B cell (primary cell): ENCODE data around the gene LRRC47. TPM values are rescaled to one million over a fixed set of nuclear protein-coding genes. Genes with fewer than 3 reads are reported as not detected.

ENCODE experiments used
- ATAC-seq: fragments of 200-7000 bp; cut with Tn5 transposase; one replicate; pipeline ENCODE4 v1.10.0; 2021; ENCODE audit warnings: low read depth, mild to moderate bottlenecking, moderate number of reproducible peaks, moderate library complexity
- CTCF ChIA-PET: fragments of 350-600 bp; sonication (Branson Sonifier 250); formaldehyde crosslinking; loops from one replicate; lab custom pipeline; 2021; ENCODE audit warnings: antibody characterized with exemption, inconsistent platforms; lab: Charles Lee
- POLR2A ChIA-PET: fragments of 350-600 bp; sonication (Branson Sonifier 250); formaldehyde crosslinking; loops from one replicate; lab custom pipeline; 2021; ENCODE audit warnings: antibody characterized with exemption; lab: Charles Lee
- DNase-seq: peaks from one replicate; pipeline ENCODE4 v3.0.0; 2013
- H2AFZ ChIP-seq: 2 replicates; pipeline ENCODE4 v1.6.1; 2012; ENCODE audit warnings: mild to moderate bottlenecking, low read depth, low read length; ENCODE audit not compliant: insufficient read depth, poor library complexity, severe bottlenecking
- H3K27ac ChIP-seq, 2 donors: 1 replicate in 1 of 2; 2 replicates in 1 of 2; pipeline ENCODE4 v1.5.1; 2012 to 2013; ENCODE audit warnings: low read length in 2 of 2, mild to moderate bottlenecking in 2 of 2, moderate library complexity in 1 of 2
- H3K27me3 ChIP-seq, 4 experiments: fragments of 200-600 bp in 1 of 4; sonication (generic) in 1 of 4; replicated peaks in 1 of 4; 1 replicate in 2 of 4; 2 replicates in 2 of 4; pipeline versions ENCODE4 v1.6.1 to v1.7.0; 2013 to 2016; ENCODE audit warnings: low read length in 3 of 4, mild to moderate bottlenecking in 2 of 4, mixed read lengths in 1 of 4, moderate library complexity in 1 of 4; ENCODE audit not compliant: insufficient read depth in 4 of 4, control insufficient read depth in 3 of 4; ENCODE audit errors: control extremely low read depth in 1 of 4
- H3K36me3 ChIP-seq, 2 experiments: replicated peaks in 1 of 2; 1 replicate in 1 of 2; 2 replicates in 1 of 2; pipeline versions ENCODE4 v1.6.1 to v1.7.1; 2013; ENCODE audit warnings: low read length in 1 of 2; ENCODE audit not compliant: insufficient read depth in 2 of 2, control insufficient read depth in 1 of 2; ENCODE audit errors: control extremely low read depth in 1 of 2, extremely low read depth in 1 of 2
- H3K4me1 ChIP-seq, 2 donors: fragments of 200-600 bp in 1 of 2; sonication (generic) in 1 of 2; 1 replicate in 1 of 2; 2 replicates in 1 of 2; pipeline versions ENCODE4 v1.5.1 to v1.6.1; 2013 to 2017; ENCODE audit warnings: low read length in 2 of 2; ENCODE audit not compliant: control insufficient read depth in 2 of 2, insufficient read depth in 2 of 2
- H3K4me2 ChIP-seq: replicated peaks from 2 replicates; pipeline ENCODE3; 2012; ENCODE audit warnings: mild to moderate bottlenecking, low read depth, low read length; ENCODE audit not compliant: poor library complexity, severe bottlenecking
- H3K4me3 ChIP-seq, 5 experiments: fragments of 200-600 bp in 1 of 5; sonication (generic) in 1 of 5; 1 replicate in 3 of 5; 2 replicates in 2 of 5; pipeline versions ENCODE4 v1.5.1 to v1.7.0; 2011 to 2016; ENCODE audit warnings: low read length in 4 of 5, mild to moderate bottlenecking in 4 of 5, low read depth in 2 of 5, control low read depth in 1 of 5, moderate library complexity in 1 of 5; ENCODE audit not compliant: insufficient read depth in 1 of 5; ENCODE audit errors: control extremely low read depth in 1 of 5, extremely low read depth in 1 of 5
- H3K79me2 ChIP-seq: fragments of 200-600 bp; sonication (generic); one replicate; pipeline ENCODE4 v1.6.0; 2016; ENCODE audit warnings: low read length; ENCODE audit not compliant: control insufficient read depth, insufficient read depth
- H3K9ac ChIP-seq: fragments of 200-600 bp; sonication (generic); 2 replicates; pipeline ENCODE4 v1.6.1; 2017; ENCODE audit warnings: mild to moderate bottlenecking, low read length, moderate library complexity
- H3K9me3 ChIP-seq, 3 donors: one replicate each; pipeline versions ENCODE4 v1.6.1 to v1.7.1; 2013; ENCODE audit warnings: low read length in 2 of 3; ENCODE audit not compliant: control insufficient read depth in 2 of 3, insufficient read depth in 1 of 3; ENCODE audit errors: control extremely low read depth in 1 of 3
- H4K20me1 ChIP-seq: 2 replicates; pipeline ENCODE4 v1.6.0; 2012; ENCODE audit warnings: mild to moderate bottlenecking, low read length; ENCODE audit not compliant: insufficient read depth, control insufficient read depth, poor library complexity, severe bottlenecking
- H3K27ac Mint-ChIP-seq: one replicate; pipeline ENCODE4 v1.8.0; 2021; ENCODE audit warnings: mixed read lengths
- H3K27me3 Mint-ChIP-seq: one replicate; pipeline ENCODE4 v1.8.0; 2021; ENCODE audit warnings: mixed read lengths
- H3K4me1 Mint-ChIP-seq: one replicate; pipeline ENCODE4 v1.8.0; 2021; ENCODE audit warnings: mixed read lengths
- H3K4me3 Mint-ChIP-seq: one replicate; pipeline ENCODE4 v1.8.0; 2021; ENCODE audit warnings: mixed read lengths
- H3K9me3 Mint-ChIP-seq: one replicate; pipeline ENCODE4 v1.8.0; 2022; ENCODE audit warnings: mixed read lengths; ENCODE audit not compliant: insufficient read depth
- CTCF ChIP-seq: fragments of 200-600 bp; IDR thresholded peaks from one replicate; pipeline ENCODE4 v1.8.0; 2022; ENCODE audit warnings: antibody characterized with exemption, mild to moderate bottlenecking
- EZH2 ChIP-seq: IDR thresholded peaks from 2 replicates; pipeline ENCODE4 v1.6.1; 2012; ENCODE audit warnings: borderline replicate concordance, low read depth, mild to moderate bottlenecking, moderate library complexity, low read length; ENCODE audit not compliant: insufficient read depth, poor library complexity, severe bottlenecking
- WGBS: methylation state at CpG from one replicate; pipeline ENCODE4 v1.1.5; 2013; ENCODE audit warnings: missing lambda C conversion rate; ENCODE audit not compliant: insufficient coverage; 5-methylcytosine and 5-hydroxymethylcytosine counted together
- intact Hi-C: fragments of 100-400 bp; cut with micrococcal nuclease; formaldehyde crosslinking; loops from one replicate; pipeline ENCODE4 v1.10.0; 2022
- polyA plus RNA-seq: library from polyadenylated mRNA; depleted of rRNA; stranded (reverse); fragments of >200 nt; gene quantifications from 2 replicates; pipeline ENCODE4 v1.2.3, GENCODE V29; 2012
- total RNA-seq, 2 donors: library from RNA; stranded (reverse); fragments of 120-200 nt in 1 of 2; gene quantifications; 1 replicate in 1 of 2; 2 replicates in 1 of 2; pipeline versions ENCODE4 v1.2.3 to v1.2.4, GENCODE V29; 2013 to 2022

LRRC47 gene
- total and polyA plus RNA-seq, 2 donors (not counting 1 experiment from before 2014, with no cell fraction given): 16.7 to 48.2 TPM

GRCh38 chr1:3743421-3743820, 52.9 kb downstream of the LRRC47 start:
- 84% methylated on average over 3 of the region's 4 CpGs for WGBS

More at GRCh38 chr1:3743421-3743820, 52.9 kb downstream of the LRRC47 start:
- Mint-ChIP-seq H3K27me3 (no peaks in the 10 kb centered on the region), H3K9me3 (no peaks in the 10 kb centered on the region), H3K27ac (peak overlapping the region; percentile 34), H3K4me3 (no peak overlapping the region), H3K4me1 (peaks cover 27% of the 10 kb centered on the region)
- Histone ChIP-seq H3K4me1 (peaks cover 9 to 18% of the 10 kb centered on the region in 2 donors), H3K9ac (no peak overlapping the region), H3K4me3 (no peak overlapping the region), H3K4me2 (no peak overlapping the region), H4K20me1 (no peaks in the 10 kb centered on the region), H3K36me3 (peaks cover 1 to 21% of the 10 kb centered on the region in 2 experiments), H3K9me3 (no peaks in the 10 kb centered on the region), H3K27ac (no peak overlapping the region), H3K79me2 (no peaks in the 10 kb centered on the region), H3K27me3 (no peaks in the 10 kb centered on the region), H2AFZ (no peak overlapping the region)
- ATAC-seq (no peak), DNase-seq (no peak)
- ChIA-PET CTCF (no interaction called here), POLR2A (interaction anchor here (0.6 kb wide), 1 partner anchor 77 kb away, joined by 3 read pairs; no protein-coding TSS in a partner anchor)
- TF ChIP-seq EZH2: no peak
- no peak for TF ChIP-seq CTCF
- intact Hi-C loops: no loop called here
